Uterine smooth muscle cell (primary cell): ENCODE results near the gene GALNT8. TPM values are rescaled to one million over a fixed set of nuclear protein-coding genes. Genes with fewer than 3 reads are reported as not detected.

ENCODE experiments used
- total RNA-seq: library from RNA; depleted of rRNA; stranded (reverse); fragments of >200 nt; gene quantifications from 2 replicates; pipeline ENCODE4 v1.2.3, GENCODE V29; 2014

GALNT8 gene, protein sequence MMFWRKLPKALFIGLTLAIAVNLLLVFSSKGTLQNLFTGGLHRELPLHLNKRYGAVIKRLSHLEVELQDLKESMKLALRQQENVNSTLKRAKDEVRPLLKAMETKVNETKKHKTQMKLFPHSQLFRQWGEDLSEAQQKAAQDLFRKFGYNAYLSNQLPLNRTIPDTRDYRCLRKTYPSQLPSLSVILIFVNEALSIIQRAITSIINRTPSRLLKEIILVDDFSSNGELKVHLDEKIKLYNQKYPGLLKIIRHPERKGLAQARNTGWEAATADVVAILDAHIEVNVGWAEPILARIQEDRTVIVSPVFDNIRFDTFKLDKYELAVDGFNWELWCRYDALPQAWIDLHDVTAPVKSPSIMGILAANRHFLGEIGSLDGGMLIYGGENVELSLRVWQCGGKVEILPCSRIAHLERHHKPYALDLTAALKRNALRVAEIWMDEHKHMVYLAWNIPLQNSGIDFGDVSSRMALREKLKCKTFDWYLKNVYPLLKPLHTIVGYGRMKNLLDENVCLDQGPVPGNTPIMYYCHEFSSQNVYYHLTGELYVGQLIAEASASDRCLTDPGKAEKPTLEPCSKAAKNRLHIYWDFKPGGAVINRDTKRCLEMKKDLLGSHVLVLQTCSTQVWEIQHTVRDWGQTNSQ
- total RNA-seq, result under 0.01 and 0.12 TPM in 2 replicates

GRCh38 chr12:4719821-4720636, at the start of gene GALNT8:
Gene GALNT8, plus strand, starts transcription at chr12:4720400. Its CDS starts 278 bp downstream, at chr12:4720678.

Other genes with a start within 250 kb of the GALNT8 start
- gene RAD51AP1, start 181.5 kb upstream of the GALNT8 start, total RNA-seq, result 10.6 and 41.9 TPM in 2 replicates
- 39.4 and 52.4 TPM in 2 replicates for gene DYRK4, start 158.2 kb upstream of the GALNT8 start, total RNA-seq
- 1.1 and 3.1 TPM in 2 replicates for gene AKAP3, start 71.3 kb upstream of the GALNT8 start, total RNA-seq
- gene NDUFA9, start 71.3 kb upstream of the GALNT8 start, total RNA-seq, result 50.9 and 79.5 TPM in 2 replicates
- under 0.01 TPM in 1 of 2 replicates, not detected in the other for gene KCNA1, start 189.5 kb downstream of the GALNT8 start, total RNA-seq